Activated CD8-positive, alpha-beta memory T cell treated with anti-CD3 and anti-CD28 coated beads, Interleukin-2, amount 50 U/mL, for 1 hour (primary cell): ENCODE measurements around the gene CERS3.
"Not testable (repeated sequence)": the region's sequence is repeated elsewhere in the genome, so short reads cannot be mapped to it uniquely, and the experiment has no call there.

Experiments used
- DNase-seq: peaks from one replicate; pipeline ENCODE4 v3.0.0-alpha.2; 2020; ENCODE audit errors: extremely low read depth

CERS3 gene

DNA sequence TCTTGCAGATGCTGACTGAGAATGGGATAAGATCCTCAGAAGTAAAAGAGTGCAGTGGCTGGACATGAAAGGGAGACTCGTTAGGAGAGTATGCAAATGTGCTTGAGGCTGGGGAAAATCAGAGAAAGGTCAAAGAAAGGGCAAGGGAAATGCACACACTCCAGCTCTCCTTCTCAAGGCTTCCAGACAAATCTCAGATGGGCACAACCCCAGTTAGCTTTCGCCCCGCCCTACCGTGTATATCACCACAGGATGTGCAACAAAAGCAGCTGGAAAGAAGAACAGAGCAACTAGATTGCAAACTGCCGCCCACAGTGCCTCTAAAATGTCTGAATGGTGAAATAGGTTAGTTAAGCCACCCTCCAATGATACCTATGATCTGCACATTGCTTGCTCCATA, 63.9 kb downstream of the CERS3 start:
- no peak for DNase-seq

DNA sequence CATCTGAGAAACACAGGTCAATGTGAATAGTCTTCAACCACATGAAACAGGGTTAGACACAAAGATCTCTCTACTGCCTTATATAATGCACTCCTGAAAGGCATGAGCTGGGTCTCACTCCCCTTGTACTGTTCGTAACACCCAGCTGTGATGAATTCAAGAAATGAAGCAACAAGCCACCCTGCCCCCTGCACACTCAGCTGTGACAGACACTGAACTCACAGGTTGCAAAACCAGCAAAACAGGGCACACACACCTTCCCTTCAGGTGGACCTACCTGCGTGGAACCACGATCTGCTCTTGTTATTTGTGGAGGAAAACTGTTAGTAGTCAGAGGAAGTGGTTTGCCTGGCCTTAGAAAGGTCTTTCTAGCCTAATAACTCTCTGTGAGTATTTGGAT, 64.5 kb downstream of the CERS3 start:
- no peak for DNase-seq

DNA sequence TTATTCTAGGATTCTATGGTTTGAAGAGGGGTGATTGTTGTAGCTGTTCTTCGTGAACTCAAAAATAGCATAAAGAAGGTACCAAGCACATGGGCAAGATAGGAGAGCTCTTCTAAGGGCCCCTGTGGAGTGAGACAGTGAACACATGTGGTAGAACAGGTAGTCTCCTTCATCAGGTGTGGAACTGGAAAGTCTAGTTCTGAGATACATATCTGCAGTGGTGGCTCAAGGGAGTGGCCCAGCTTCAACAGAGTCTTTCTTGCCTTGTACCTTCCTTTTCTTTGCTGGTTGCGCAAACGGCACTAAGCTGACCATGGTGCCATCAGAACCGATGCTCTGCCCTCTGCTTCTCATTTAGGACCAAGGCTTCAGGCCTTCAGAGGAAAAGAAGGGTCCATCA, 65.2 kb downstream of the CERS3 start:
- no peak for DNase-seq

DNA sequence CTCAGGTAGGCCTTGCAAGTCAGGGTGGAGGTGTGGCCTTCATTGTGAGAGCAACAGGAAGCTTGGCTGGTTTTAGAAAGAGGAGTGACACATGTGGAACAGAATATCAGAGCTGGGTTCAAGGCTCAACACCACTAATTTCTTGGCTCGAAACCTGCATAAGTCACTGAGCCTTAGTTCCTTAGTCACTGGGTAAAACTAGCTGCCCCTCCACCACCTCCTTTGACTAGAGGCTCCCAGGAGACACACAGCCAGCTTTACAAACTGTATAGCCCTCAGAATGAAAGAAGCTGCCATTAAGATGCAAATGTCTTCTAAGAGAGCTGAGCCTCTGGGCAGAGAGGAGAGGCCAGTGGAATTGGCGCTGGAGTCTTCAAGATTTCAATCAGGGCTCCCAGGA, 67.7 kb downstream of the CERS3 start:
- no peak for DNase-seq

DNA sequence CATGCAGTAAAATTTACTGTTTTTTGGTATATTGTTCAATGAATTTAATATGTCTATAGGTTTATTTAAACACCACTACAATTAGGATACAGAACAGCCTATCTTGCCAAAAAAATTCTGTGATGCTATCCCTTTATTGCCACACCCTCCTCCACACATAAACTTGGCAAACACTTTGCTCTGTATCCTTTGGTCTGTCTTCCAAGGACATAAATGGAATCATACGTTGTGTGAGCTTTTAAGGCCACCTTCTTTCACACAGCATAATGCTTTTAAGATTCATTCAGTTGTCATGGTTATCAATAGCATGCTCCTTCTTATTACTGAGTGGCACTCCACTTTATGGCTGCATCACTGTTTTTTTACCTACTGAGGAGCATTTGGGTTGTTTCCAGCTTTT, 71.5 kb downstream of the CERS3 start:
- DNase-seq: no peak

DNA sequence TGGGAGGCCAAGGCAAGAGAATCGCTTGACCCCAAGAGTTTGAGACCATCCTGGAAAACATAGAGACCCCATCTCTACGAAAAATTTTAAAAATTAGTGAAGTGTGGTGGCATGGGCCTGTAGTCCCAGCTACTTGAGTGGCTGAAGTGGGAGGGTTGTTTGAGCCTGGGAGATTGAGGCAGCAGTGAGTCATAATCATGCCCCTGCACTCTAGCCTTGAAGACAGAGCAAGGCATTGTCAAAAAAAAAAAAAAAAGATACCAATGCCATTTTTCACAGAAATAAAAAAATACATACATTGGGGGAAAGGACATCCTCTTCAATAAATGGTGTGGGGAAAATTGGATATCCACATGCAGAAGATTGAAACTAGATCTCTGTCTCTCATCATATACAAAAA, 74.6 kb downstream of the CERS3 start:
- no peak for DNase-seq

DNA sequence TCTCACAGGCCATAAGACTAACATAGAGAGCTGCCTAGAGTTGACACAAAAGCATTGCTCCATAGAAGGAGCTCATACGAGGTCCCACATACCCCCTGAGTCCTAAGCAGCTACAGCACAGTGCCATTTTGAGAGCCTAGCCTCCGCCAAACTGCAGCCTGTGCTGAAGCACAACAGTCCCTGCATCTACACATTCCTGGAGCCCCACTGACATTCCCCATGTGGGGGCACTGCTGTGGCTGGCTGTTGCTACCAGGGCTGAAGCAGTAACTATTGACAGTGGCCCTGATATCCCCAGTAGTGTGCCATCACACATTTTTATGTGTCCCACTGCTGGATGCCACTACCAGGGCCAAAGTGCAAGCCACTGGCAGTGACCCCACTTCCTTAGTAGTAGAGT, 80.3 kb downstream of the CERS3 start:
- no peak for DNase-seq

DNA sequence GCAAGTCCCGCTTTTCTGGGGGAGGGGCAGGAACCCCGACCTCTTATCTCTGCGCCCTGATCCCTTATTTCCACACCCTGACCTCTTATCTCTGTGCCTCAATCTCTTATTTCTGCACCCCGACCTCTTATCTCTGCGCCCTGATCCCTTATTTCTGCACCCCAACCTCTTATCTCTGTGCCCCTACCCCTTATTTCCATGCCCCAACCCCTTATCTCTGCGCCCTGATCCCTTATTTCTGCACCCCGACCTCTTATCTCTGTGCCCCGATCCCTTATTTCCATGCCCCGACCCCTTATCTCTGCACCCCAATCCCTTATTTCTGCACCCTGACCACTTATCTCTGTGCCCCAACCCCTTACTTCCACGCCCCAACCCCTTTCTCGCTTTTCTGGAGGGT, 87.7 kb downstream of the CERS3 start:
- DNase-seq: not testable (repeated sequence)

DNA sequence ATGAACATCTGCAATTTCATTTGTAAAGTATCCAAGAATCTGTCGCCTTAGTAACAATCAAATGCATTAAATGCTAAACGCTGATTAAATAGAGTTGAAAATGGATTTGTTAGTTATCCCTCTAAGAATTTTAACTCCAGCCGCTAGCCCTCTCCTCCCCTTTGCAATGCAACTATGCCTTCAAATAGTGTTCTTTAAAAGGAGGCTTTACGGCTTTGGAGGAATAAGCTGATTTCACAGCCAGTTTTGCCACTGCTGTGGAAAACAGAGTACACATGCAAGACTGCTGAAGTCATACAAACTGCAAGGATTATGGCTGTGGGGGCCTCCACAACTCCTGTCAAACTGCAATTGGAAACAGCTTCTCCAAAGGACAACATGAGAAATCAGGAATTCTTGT, 89.2 kb downstream of the CERS3 start:
- DNase-seq: no peak

DNA sequence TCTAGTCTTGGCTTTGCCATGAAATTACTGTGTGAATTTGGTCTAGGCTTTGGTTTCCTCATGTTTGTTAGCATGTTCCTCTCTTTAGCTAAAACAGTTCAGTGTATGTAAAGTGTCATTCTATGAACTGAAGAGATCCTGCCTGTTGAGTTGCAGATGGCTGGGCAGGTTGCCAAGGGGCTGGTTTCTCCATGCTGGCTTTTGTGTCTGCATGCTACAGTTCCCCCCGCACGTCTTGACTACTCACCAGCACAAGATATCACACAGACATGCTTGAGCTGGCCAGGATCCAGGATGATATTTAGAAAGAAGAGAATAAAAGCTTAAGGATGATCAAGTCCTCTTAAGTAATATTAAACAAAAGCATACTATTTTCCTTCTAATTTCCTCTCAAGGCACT, 90.2 kb downstream of the CERS3 start:
- no peak for DNase-seq

DNA sequence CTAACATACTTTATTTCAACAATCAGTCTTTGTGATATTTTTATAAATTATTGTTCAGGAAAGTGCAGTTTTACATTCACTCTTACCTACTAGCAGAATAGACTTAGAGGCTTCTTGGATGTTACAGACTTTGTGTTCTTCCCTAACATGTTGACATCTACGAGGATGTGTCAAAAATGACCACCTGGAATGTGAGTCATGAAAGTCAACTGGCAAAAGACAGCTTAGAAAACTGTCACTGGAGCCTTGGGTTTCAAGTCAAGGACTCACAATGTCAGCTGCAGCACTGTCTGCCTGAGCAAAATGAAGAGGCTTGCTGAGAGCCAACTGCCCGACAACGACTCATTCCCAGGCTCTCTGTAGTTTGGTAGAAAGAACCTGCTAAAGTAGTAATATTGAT, 91.5 kb downstream of the CERS3 start:
- DNase-seq: no peak

DNA sequence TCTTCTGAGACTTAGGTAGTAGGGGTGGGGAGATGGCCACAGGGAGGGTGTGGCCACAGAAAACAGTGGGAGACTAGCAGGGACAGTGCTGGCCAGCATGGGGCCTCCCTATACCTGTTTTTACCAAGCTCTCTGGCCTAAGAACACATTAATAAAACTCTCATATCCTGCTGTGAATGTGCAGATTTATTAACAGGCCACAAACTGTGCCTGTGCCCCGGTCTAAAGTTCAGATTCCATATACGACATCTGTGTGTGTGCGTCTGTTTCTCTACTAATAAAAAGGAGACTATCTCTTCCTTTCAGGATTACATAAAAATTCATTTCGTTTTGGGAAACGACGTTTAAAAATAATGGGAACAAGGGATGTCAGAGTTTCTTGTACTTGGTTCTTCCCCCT, 94.2 kb downstream of the CERS3 start:
- no peak for DNase-seq

DNA sequence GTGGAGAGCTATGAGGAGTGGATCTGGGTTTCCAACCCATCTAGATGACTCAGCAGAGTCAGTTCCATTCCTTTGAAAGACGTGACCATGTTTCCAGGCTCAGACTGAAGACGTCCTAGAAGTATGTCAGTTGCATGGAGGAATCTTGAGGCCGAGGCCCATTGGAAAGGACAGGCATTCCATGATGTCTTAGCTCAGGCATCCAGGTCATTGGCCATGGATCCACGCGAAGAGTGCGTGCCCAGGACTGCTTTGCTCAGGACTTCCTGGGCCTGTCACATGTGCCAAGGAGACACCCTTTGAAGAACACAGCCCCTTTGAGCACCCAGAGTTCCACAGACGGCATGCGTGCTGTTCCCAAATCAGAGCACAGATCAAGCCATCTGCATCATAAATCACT, 94.7 kb downstream of the CERS3 start:
- no peak for DNase-seq

DNA sequence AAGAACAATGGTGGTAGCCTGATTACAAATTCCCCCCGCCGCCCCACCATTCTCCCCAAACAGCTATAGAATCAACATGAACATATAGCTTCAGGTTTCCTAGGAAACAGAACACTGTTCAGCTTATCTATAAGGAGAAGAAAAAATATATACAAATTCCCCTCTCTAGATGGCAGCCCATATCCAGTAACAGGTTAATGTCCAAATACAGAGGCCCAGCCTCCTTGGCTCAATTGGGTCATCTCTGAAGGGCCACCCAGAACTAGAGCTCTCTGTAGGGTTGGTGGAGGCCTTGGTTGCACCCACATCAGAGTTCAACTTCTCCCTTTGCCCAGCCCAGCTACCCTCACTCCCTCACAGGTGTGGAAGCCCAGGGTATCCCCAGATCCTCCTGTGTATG, 95.4 kb downstream of the CERS3 start:
- DNase-seq: no peak

DNA sequence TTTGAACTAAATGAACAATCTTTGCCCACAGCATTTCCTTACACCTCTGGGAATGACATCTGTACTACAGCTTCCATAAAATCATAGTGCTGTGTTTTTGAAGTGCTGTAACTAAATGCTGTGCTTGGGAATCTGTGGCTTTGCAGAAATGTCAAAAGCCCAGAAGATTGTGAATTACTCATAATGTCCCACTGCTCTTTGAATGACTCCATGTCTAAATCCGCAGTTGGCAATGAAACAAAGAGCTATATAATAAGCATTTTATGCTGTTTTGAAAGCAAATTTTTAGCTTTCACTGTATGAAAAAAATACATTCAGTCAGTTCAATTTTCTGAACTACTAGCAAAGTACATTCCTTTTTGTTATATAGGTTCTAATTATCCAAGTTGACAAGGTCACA, 98.3 kb downstream of the CERS3 start:
- no peak for DNase-seq

DNA sequence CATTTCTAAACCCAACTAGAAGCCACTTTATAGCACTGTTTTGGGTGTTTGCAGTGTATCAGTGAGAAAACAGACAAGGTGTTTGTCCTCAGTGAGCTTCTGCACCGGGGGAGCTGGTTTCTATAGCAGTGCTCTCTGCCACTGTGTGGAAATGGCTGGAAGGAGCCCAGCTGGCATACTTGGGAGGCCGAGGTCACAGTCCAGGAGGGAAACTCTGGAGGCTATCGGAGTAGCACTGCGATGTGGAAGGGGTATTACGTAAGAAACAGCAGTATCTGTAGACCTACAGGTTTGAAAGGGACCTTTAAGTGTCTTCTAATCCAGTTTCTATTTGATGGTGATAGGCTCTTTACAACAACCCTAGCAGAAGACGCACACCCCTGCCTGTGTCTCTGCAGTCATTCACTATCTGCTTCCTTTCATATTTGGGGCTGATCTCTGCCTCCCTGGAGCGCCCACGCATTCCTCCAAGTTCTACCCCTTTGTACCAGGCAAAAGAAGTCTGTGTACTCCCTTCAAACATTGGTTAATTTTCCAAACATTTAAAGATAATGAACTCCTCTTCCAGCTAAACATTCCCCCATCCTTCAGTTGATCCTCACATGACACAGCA, 99.5 kb downstream of the CERS3 start:
- no peak for DNase-seq

DNA sequence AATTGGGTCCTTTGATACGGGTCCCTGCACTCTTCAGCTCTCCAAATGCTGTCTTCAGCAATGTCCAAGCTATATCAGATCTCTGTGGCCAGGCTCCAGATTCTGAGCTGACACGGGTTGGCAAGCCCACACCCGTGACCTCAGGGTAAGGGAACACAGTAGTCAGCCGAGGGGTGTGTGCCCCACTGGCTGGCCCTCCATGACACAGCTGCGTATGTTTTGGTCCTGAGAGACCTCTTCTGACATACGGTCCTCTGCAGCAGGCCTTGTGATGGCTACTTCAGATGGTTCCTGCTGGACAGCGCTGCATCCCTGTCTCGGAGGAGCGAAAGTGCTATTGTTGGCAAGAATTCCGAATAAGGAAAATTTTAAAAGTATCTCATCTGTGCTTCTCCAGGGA, 101.8 kb downstream of the CERS3 start:
- DNase-seq: no peak

DNA sequence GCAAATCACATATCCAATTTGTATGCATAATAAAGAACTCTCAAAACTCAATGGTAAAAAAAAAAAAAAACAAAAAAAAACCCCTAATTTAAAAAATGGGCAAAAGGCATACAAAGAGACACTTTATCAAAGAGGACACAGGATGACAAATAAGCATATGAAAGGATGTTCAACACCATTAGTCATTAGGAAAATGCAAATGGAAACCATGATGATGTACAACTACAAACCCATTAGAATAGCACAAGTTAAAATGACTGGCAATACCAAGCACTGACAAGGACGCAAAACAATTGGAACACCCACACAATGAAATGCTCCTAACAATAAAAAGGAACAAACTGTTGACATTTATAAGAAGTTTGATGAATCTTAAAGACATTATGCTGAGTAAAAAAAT, 123.6 kb downstream of the CERS3 start:
- no peak for DNase-seq

DNA sequence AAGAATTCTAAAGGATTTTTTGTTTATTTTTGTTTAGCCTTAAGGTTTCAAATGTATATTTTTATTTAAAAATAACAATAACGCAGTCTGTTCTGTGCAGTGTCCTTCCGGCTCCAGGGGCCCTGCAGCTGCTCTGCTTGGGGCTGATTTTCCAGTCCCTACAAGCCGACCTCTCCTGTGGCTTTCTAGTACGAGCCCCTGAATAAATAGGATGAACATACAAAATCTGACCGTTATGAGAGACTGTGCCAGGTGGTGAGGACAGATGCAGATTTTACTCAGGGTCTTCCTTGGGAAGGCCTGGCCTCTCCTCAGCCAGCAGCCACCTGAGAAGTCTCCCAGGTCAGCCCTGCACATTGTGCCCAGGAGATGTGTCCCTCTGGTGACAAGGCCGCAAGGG, 127.8 kb downstream of the CERS3 start:
- DNase-seq: no peak

DNA sequence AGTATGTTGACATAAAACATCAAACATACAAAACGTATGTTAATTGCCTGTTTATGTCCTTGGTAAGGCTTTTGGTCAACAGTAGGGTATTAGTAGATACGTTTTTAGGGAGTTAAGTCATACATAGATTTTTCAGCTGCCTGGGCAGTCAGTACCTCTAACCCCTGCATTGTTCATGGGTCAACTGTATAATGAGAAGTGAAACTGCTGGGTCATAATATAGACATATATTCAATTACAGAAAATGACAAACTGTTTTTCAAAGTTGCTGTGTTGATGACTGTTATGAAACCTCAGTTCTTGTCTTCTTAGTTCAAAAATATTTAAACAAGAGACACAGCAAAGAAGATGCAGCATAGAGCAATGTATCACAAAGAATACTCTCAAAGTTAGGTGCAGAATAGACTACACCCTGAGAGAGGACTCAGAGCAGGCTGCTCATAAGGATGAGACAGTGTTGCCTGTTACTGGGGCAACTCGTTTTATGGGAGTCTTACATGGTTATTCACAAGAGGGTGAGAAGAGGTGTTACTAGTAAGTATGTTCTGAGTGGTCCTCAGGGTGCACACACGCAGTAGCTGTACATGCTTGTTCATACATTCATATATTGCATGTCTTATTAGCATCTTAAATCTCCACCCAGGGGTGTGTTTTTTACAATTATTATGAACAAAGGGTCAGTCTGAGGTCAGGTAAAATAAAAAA, 133.9 kb downstream of the CERS3 start:
- DNase-seq: no peak

DNA sequence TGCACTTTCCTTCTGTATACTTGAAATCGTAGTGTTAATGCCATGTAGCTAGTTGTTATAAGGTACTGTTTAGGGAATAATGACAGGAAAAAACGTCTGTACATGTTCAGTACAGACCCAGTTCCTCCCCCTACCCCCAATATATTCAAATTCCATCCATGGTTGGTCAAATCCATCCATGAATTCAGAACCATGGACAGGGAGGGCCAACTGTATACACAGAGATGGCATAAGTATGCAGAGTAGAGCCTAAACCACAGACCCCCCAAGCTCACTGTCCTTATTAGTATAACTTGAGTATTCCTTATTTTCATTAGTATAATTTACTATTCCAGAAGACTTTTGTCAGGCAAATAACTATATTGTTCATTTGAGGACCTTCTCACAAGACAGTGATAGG, 135.7 kb downstream of the CERS3 start:
- DNase-seq: no peak

DNA sequence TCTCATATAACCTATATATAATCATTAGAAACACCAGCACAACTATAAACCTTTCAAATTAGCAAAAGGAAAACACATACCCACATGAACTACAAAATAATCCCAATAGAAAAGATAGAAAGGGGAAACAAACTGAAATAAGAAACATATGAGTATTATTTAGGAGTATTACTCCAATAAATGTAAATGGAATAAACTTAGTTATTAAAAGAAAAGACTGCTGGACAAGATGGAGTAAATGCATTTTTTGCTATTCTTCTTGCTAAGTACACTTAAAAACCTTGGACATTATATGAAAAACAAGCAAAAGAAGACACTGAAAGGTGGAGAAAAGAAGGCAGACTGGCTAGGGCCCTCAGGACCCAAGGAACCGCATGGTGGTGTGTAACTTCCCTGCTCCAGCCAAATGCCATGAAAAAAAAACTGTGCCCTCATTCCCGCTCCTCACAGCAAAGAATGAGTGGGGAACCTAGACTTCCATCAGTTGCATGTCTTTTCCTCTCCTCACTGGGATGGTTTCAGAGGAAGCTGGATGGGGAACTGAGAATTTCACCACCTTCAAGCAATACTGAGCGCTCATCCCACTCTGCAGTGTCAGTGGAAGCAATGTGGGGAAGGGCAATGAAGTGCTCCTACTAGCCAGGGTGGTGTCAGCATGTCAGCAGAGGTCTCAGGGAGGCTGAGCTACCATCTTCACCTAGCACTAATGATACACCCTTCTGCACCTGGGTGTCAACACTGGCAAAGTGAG, 143.3 kb downstream of the CERS3 start:
- DNase-seq: no peak

DNA sequence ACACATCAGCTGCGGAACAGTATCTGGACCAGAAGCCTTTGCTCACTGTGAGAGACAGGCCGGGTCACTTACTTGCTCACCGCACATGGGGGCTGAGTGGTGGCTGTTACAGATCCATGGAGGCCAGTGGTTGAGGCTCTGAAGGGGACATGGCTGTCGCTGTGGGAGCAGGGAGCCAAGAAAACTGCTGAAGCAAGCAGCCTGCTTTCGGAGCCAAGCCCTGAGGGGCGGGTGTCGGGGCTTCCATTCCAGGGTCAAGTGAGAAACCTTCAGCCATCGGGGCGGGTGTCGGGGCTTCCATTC, 144.7 kb downstream of the CERS3 start:
- DNase-seq: no peak
